Measurements from ENCODE around the gene DDX49. TPM values are rescaled to one million over a fixed set of nuclear protein-coding genes. Genes with fewer than 3 reads are reported as not detected.
A peak's percentile ranks its signal among the peaks of the same experiment; 100 is the strongest.

Gene DDX49
- total and polyA plus RNA-seq, 9 of the 15 experiments (the other 6 are each of a cell fraction or from before 2014, with no cell fraction given) = 1.1 to 113 (median 45.7) TPM

DNA sequence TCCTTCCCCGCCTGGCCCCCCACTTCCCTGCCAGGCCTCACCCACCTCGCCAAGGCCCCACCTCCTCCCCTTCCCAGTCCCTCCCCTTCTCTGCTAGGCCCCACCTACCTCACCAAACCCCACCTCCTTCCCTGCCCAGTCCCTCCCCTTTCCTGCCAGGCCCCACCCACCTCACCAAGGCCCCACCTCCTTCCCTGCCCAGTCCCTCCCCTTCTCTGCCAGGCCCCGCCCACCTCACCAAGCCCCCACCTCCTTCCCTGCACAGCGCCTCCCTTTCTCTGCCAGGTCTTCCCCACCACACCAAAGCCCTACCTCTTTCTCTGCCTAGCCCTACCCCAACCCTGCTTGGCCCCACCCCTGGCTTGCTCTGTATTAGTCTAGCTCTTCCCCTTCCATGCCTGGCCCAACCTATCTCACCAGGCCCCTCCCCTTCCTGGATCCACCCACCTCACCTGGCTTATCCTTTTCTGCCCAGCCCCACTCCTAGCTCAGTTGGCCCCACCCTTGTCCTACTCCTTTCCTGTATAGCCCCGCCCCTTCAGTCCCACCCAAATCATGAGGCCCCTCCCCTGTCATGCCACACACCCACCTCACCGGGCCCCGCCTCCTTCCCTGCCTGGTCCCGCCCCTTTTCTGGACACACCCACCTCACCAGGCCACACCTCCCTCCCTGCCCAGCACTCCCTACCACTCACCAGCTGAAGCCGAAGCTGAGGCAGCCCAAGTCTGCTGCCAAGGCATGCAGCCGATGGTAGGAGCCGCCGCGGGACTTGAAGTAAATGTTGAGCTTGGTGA, 39.7 kb upstream of the DDX49 start:
- POLR2A ChIA-PET = interaction anchor here (0.5 to 1.4 kb wide), 6 partner anchors 11 to 107 kb away, joined by 3 to 4 read pairs (median 3); no protein-coding TSS in a partner anchor
- no peaks in the 10 kb centered on the region for H3K79me2 ChIP-seq (ENCODE audit: control insufficient read depth, insufficient read depth, low read length)
- peak overlapping the region; percentile 8 for H3K4me2 ChIP-seq (ENCODE audit: insufficient read depth, low read length)
- no peaks in the 10 kb centered on the region for H4K20me1 ChIP-seq (replicated peaks; ENCODE audit: control insufficient read depth, insufficient read depth, low read length)
- H3K27ac ChIP-seq (ENCODE audit: extremely low read depth, low read depth, low read length) = no peak overlapping the region
- 5% methylated on average over 9 of the region's 13 CpGs for WGBS (ENCODE audit: insufficient coverage, low coverage, missing lambda C conversion rate)
- peak overlapping the region in 1 of 2 experiments; percentile 24; a peak in 1 of 4 replicates for H3K9ac ChIP-seq (ENCODE audit: insufficient read depth in 1 of 2, low read depth in 2 of 2, low read length in 2 of 2)
- DNase-seq (ENCODE audit: extremely low read depth in 1 of 4, low spot score in 3 of 4) (peak; percentile 91 to 96 (median 96)), ATAC-seq (peak; percentile 96), FAIRE-seq (peak; percentile 95)
- H3K9me3 ChIP-seq (replicated peaks; ENCODE audit: control insufficient read depth, insufficient read depth, low read depth, low read length) = peaks cover 8% of the 10 kb centered on the region
- no peaks in the 10 kb centered on the region for H3K36me3 ChIP-seq (ENCODE audit: control insufficient read depth, insufficient read depth, low read length)
- H3K9me1 ChIP-seq (ENCODE audit: control insufficient read depth, insufficient read depth, low read length) = no peaks in the 10 kb centered on the region
- peaks cover 12 to 40% of the 10 kb centered on the region in 2 experiments; a peak in 4 of 5 replicates for H3K4me1 ChIP-seq (replicated peaks in 1 of 2; ENCODE audit: control insufficient read depth in 2 of 2, insufficient read depth in 2 of 2, low read length in 2 of 2)
- intact Hi-C loops (cut with micrococcal nuclease) = no loop called here
- no TSS peak for BruUV-seq (replicated peaks)
- CTCF ChIA-PET (ENCODE audit: low intra/inter-chr PET ratio) = no interaction called here
- no peaks in the 10 kb centered on the region for H3K27me3 ChIP-seq (ENCODE audit: control insufficient read depth in 2 of 2, insufficient read depth in 2 of 2, low read length in 2 of 2)
- H2AFZ ChIP-seq (ENCODE audit: low read depth, low read length) = no peak overlapping the region
- in situ Hi-C loops (cut with MboI) = no loop called here
- no peak overlapping the region for H3K4me3 ChIP-seq
- 0 out of 2 replicates have a peak, but pooled peaks have one; percentile 4 for TF ChIP-seq EGR1 (conservative IDR thresholded peaks at IDR 0.05)
- 0 out of 2 replicates have a peak, but pooled peaks have one; percentile 26 for TF ChIP-seq ELF4 (CRISPR knock-in tag; IDR thresholded peaks at IDR 0.05)
- TF ChIP-seq NRF1 (conservative IDR thresholded peaks at IDR 0.05 in 1 of 2, IDR thresholded peaks at IDR 0.05 in 1 of 2) = peak; percentile 21 to 41; a peak in 1 of 4 replicates
- TF ChIP-seq, protein P1, sequence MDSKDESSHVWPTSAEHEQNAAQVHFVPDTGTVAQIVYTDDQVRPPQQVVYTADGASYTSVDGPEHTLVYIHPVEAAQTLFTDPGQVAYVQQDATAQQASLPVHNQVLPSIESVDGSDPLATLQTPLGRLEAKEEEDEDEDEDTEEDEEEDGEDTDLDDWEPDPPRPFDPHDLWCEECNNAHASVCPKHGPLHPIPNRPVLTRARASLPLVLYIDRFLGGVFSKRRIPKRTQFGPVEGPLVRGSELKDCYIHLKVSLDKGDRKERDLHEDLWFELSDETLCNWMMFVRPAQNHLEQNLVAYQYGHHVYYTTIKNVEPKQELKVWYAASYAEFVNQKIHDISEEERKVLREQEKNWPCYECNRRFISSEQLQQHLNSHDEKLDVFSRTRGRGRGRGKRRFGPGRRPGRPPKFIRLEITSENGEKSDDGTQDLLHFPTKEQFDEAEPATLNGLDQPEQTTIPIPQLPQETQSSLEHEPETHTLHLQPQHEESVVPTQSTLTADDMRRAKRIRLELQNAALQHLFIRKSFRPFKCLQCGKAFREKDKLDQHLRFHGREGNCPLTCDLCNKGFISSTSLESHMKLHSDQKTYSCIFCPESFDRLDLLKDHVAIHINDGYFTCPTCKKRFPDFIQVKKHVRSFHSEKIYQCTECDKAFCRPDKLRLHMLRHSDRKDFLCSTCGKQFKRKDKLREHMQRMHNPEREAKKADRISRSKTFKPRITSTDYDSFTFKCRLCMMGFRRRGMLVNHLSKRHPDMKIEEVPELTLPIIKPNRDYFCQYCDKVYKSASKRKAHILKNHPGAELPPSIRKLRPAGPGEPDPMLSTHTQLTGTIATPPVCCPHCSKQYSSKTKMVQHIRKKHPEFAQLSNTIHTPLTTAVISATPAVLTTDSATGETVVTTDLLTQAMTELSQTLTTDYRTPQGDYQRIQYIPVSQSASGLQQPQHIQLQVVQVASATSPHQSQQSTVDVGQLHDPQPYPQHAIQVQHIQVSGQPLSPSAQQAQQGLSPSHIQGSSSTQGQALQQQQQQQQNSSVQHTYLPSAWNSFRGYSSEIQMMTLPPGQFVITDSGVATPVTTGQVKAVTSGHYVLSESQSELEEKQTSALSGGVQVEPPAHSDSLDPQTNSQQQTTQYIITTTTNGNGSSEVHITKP (IDR thresholded peaks at IDR 0.05; ENCODE audit: partially characterized antibody) = peak; percentile 43
- TF ChIP-seq, protein P2, sequence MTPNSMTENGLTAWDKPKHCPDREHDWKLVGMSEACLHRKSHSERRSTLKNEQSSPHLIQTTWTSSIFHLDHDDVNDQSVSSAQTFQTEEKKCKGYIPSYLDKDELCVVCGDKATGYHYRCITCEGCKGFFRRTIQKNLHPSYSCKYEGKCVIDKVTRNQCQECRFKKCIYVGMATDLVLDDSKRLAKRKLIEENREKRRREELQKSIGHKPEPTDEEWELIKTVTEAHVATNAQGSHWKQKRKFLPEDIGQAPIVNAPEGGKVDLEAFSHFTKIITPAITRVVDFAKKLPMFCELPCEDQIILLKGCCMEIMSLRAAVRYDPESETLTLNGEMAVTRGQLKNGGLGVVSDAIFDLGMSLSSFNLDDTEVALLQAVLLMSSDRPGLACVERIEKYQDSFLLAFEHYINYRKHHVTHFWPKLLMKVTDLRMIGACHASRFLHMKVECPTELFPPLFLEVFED (CRISPR knock-in tag; conservative IDR thresholded peaks at IDR 0.05) = peak; percentile 66; the same call in 1 of the 2 replicates
- TF ChIP-seq SRF (CRISPR knock-in tag; IDR thresholded peaks at IDR 0.05) = 0 out of 4 replicates have a peak, but pooled peaks of 1 of the 2 experiments have one; percentile 42
- TF ChIP-seq HDGF (IDR thresholded peaks at IDR 0.05) = peak; percentile 93
- TF ChIP-seq CREM (IDR thresholded peaks at IDR 0.05; ENCODE audit: low read depth) = peak; percentile 27
- TF ChIP-seq NBN (IDR thresholded peaks at IDR 0.05; ENCODE audit: low read depth) = 0 out of 2 replicates have a peak, but pooled peaks have one; percentile 32
- 0 out of 2 replicates have a peak, but pooled peaks have one; percentile 19 for TF ChIP-seq DPF2 (IDR thresholded peaks at IDR 0.05)
- TF ChIP-seq, protein P3, sequence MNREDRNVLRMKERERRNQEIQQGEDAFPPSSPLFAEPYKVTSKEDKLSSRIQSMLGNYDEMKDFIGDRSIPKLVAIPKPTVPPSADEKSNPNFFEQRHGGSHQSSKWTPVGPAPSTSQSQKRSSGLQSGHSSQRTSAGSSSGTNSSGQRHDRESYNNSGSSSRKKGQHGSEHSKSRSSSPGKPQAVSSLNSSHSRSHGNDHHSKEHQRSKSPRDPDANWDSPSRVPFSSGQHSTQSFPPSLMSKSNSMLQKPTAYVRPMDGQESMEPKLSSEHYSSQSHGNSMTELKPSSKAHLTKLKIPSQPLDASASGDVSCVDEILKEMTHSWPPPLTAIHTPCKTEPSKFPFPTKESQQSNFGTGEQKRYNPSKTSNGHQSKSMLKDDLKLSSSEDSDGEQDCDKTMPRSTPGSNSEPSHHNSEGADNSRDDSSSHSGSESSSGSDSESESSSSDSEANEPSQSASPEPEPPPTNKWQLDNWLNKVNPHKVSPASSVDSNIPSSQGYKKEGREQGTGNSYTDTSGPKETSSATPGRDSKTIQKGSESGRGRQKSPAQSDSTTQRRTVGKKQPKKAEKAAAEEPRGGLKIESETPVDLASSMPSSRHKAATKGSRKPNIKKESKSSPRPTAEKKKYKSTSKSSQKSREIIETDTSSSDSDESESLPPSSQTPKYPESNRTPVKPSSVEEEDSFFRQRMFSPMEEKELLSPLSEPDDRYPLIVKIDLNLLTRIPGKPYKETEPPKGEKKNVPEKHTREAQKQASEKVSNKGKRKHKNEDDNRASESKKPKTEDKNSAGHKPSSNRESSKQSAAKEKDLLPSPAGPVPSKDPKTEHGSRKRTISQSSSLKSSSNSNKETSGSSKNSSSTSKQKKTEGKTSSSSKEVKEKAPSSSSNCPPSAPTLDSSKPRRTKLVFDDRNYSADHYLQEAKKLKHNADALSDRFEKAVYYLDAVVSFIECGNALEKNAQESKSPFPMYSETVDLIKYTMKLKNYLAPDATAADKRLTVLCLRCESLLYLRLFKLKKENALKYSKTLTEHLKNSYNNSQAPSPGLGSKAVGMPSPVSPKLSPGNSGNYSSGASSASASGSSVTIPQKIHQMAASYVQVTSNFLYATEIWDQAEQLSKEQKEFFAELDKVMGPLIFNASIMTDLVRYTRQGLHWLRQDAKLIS (CRISPR knock-in tag; IDR thresholded peaks at IDR 0.05) = no peak
- peak; percentile 79 for TF ChIP-seq SP1 (CRISPR knock-in tag; IDR thresholded peaks at IDR 0.05)

Measured in K562 (cell line).